Caco-2 (cell line): ENCODE measurements around the gene CAMKMT. TPM values are rescaled to one million over a fixed set of nuclear protein-coding genes. Genes with fewer than 3 reads are reported as not detected.

ENCODE experiments used
- BruUV-seq: library from RNA; stranded (reverse); fragments of 400-500 nt; replicated peaks from 2 replicates; lab custom pipeline; 2021; lab: Mats Ljungman, UMichigan
- CTCF ChIA-PET: fragments of 300-600 bp; sonication (Branson Sonifier 250); formaldehyde crosslinking; loops from one replicate; lab custom pipeline; 2022; ENCODE audit warnings: antibody characterized with exemption; lab: Charles Lee
- POLR2A ChIA-PET: fragments of 300-600 bp; sonication (Branson Sonifier 250); formaldehyde crosslinking; loops from one replicate; lab custom pipeline; 2022; ENCODE audit warnings: antibody characterized with exemption; lab: Charles Lee
- DNase-seq, 2 experiments: peaks; one replicate each; pipeline versions ENCODE4 v3.0.0 to v3.0.0-alpha.2; 2020 to 2022
- H3K27me3 ChIP-seq: replicated peaks from 2 replicates; pipeline ENCODE4 v1.6.0; 2011; ENCODE audit warnings: low read length; ENCODE audit not compliant: control insufficient read depth, insufficient read depth
- H3K36me3 ChIP-seq: 2 replicates; pipeline ENCODE4 v1.5.1; 2011; ENCODE audit warnings: low read length; ENCODE audit not compliant: control insufficient read depth, insufficient read depth
- H3K4me1 ChIP-seq: fragments of 250-450 bp; sonication (Bioruptor Pico); 2 replicates; pipeline ENCODE4 v1.5.1; 2020; ENCODE audit warnings: mild to moderate bottlenecking
- H3K4me3 ChIP-seq: 2 replicates; pipeline ENCODE4 v1.5.1; 2011; ENCODE audit warnings: low read depth, mild to moderate bottlenecking, control low read depth, low read length
- H3K9me3 ChIP-seq: fragments of 250-450 bp; sonication (Bioruptor Pico); 2 replicates; pipeline ENCODE4 v1.5.1; 2020; ENCODE audit warnings: mild to moderate bottlenecking, moderate library complexity
- H3K27ac Mint-ChIP-seq: one replicate; pipeline ENCODE4 v1.8.0; 2022; ENCODE audit warnings: mixed read lengths; ENCODE audit not compliant: unreplicated experiment
- H3K27me3 Mint-ChIP-seq: one replicate; pipeline ENCODE4 v1.8.0; 2022; ENCODE audit warnings: mixed read lengths; ENCODE audit not compliant: insufficient read depth, unreplicated experiment
- H3K36me3 Mint-ChIP-seq: one replicate; pipeline ENCODE4 v1.8.0; 2022; ENCODE audit warnings: mild to moderate bottlenecking, mixed read lengths; ENCODE audit not compliant: insufficient read depth, unreplicated experiment
- H3K4me1 Mint-ChIP-seq: one replicate; pipeline ENCODE4 v1.8.0; 2022; ENCODE audit warnings: low read depth, mixed read lengths; ENCODE audit not compliant: unreplicated experiment
- H3K4me3 Mint-ChIP-seq: one replicate; pipeline ENCODE4 v1.8.0; 2022; ENCODE audit warnings: mild to moderate bottlenecking, moderate library complexity, mixed read lengths; ENCODE audit not compliant: unreplicated experiment
- H3K9me3 Mint-ChIP-seq: one replicate; pipeline ENCODE4 v1.8.0; 2022; ENCODE audit warnings: mixed read lengths; ENCODE audit not compliant: unreplicated experiment
- intact Hi-C: fragments of 100-400 bp; cut with micrococcal nuclease; formaldehyde crosslinking; loops from one replicate; pipeline ENCODE4 v1.10.0; 2022; ENCODE audit not compliant: unreplicated experiment
- total RNA-seq: library from RNA; stranded (reverse); gene quantifications from 2 replicates; pipeline ENCODE4 v1.2.3, GENCODE V29; 2022
- TF ChIP-seq, protein P1 (sequence below), 2 experiments: fragments of 200-600 bp in 1 of 2; IDR thresholded peaks; 1 replicate in 1 of 2; 2 replicates in 1 of 2; pipeline versions ENCODE4 v1.5.1 to v1.8.0; 2011 to 2022; ENCODE audit warnings: antibody characterized with exemption in 1 of 2, control low read depth in 1 of 2, inconsistent platforms in 1 of 2, low read depth in 1 of 2, low read length in 1 of 2, mild to moderate bottlenecking in 1 of 2, moderate library complexity in 1 of 2; ENCODE audit not compliant: insufficient read depth in 1 of 2, severe bottlenecking in 1 of 2, unreplicated experiment in 1 of 2

Gene CAMKMT
- total RNA-seq, 1 experiment from 2014 or later, result 25.2 TPM

DNA sequence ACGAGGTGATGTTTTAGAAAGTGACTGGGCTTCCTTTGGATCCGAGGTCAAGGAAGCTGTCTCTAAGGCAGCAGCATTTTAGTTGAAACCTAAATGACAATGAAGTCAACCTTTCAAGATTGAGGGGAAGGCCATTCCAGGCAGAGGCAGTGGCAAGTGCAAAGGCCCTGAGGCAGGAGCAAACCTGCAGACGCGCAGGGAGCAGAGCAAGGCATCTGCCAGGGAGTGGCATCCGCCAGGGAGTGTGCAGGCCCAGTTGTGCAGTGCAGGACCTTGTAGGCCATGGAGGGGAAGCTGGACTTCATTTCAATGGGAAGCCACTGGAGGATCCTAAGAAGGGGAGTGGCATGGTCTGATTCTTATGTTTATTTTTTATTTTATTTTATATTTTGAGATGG lies 425.1 kb downstream of the CAMKMT start:
- TF ChIP-seq, protein P1, sequence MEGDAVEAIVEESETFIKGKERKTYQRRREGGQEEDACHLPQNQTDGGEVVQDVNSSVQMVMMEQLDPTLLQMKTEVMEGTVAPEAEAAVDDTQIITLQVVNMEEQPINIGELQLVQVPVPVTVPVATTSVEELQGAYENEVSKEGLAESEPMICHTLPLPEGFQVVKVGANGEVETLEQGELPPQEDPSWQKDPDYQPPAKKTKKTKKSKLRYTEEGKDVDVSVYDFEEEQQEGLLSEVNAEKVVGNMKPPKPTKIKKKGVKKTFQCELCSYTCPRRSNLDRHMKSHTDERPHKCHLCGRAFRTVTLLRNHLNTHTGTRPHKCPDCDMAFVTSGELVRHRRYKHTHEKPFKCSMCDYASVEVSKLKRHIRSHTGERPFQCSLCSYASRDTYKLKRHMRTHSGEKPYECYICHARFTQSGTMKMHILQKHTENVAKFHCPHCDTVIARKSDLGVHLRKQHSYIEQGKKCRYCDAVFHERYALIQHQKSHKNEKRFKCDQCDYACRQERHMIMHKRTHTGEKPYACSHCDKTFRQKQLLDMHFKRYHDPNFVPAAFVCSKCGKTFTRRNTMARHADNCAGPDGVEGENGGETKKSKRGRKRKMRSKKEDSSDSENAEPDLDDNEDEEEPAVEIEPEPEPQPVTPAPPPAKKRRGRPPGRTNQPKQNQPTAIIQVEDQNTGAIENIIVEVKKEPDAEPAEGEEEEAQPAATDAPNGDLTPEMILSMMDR (IDR thresholded peaks at IDR 0.05; ENCODE audit: insufficient read depth in 1 of 2, low read depth in 1 of 2, low read length in 1 of 2, severe bottlenecking in 1 of 2, unreplicated experiment in 1 of 2), result no peak
- H3K4me1 Mint-ChIP-seq, result peaks cover 18% of the 10 kb centered on the region
- peak overlapping the region; percentile 34 for H3K4me3 Mint-ChIP-seq
- Histone ChIP-seq H3K36me3 (no peaks in the 10 kb centered on the region), H3K4me1 (peaks cover 23% of the 10 kb centered on the region), H3K4me3 (no peak overlapping the region), H3K9me3 (0 out of 2 replicates have a peak, but pooled peaks cover 3% of the 10 kb centered on the region), H3K27me3 (no peaks in the 10 kb centered on the region)
- intact Hi-C loops, result no loop called here
- POLR2A ChIA-PET, result no interaction called here
- DNase-seq, result no peak
- H3K36me3 Mint-ChIP-seq, result no peaks in the 10 kb centered on the region
- peaks cover 9% of the 10 kb centered on the region for H3K9me3 Mint-ChIP-seq
- CTCF ChIA-PET, result interaction anchor here (1.2 kb wide), 1 partner anchor 307 kb away, joined by 3 read pairs; no protein-coding TSS in a partner anchor
- H3K27me3 Mint-ChIP-seq, result no peaks in the 10 kb centered on the region
- peak overlapping the region; percentile 66 for H3K27ac Mint-ChIP-seq
- no TSS peak for BruUV-seq

DNA sequence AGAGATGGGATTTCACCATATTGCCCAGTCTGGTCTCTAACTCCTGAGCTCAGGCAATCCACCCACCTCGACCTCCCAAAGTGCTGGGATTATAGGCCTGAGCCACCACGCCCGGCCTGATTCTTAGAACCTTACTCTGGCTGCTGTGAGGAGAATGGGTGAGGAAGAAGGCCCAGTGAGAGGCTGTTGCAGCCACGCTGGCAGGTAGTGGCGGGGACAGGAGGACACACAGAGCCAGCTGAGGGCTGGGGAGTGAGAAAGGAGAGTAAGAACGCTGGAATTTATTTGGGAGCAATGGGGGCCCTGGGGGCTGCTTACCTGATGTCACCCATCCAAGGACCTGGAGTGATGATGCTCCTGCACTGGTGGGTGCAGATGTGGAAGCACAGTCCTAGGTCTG lies 425.9 kb downstream of the CAMKMT start:
- POLR2A ChIA-PET, result no interaction called here

DNA sequence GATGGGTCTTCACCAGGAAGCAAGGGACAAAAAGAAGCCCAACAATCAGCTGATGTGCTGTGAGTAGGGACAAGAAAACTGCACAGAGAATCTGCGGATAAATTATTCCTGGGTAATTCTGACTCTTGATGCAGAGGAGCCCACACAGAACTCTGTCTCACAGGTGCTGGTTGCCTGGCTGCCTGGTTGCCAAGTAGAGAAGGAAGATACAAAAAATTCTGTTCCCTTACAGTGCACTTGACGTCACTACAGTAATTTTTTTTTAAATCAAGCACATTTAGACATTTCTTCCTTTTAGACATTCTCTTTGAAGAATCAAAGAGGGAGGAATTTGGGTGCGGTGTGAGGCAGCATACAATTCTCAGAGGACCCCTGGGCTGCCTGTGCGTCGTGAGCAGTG lies 427.7 kb downstream of the CAMKMT start:
- TF ChIP-seq, protein P1 (IDR thresholded peaks at IDR 0.05; ENCODE audit: insufficient read depth in 1 of 2, low read depth in 1 of 2, low read length in 1 of 2, severe bottlenecking in 1 of 2, unreplicated experiment in 1 of 2), result no peak
- Histone ChIP-seq H3K4me3 (no peak overlapping the region), H3K36me3 (no peaks in the 10 kb centered on the region), H3K27me3 (no peaks in the 10 kb centered on the region), H3K9me3 (0 out of 2 replicates have a peak, but pooled peaks cover 3% of the 10 kb centered on the region), H3K4me1 (peaks cover 23% of the 10 kb centered on the region)
- Mint-ChIP-seq H3K4me3 (no peak overlapping the region), H3K36me3 (no peaks in the 10 kb centered on the region), H3K9me3 (no peaks in the 10 kb centered on the region), H3K27me3 (no peaks in the 10 kb centered on the region), H3K4me1 (peaks cover 17% of the 10 kb centered on the region), H3K27ac (no peak overlapping the region)
- intact Hi-C loops, result no loop called here
- ChIA-PET POLR2A (no interaction called here), CTCF (no interaction called here)
- no TSS peak for BruUV-seq
- DNase-seq, result no peak

More for the DNA sequence above, 425.9 kb downstream of the CAMKMT start:
- Histone ChIP-seq H3K27me3 (no peaks in the 10 kb centered on the region), H3K36me3 (no peaks in the 10 kb centered on the region), H3K9me3 (0 out of 2 replicates have a peak, but pooled peaks cover 3% of the 10 kb centered on the region), H3K4me3 (no peak overlapping the region), H3K4me1 (peaks cover 23% of the 10 kb centered on the region)
- no peak for DNase-seq
- no TSS peak for BruUV-seq
- peaks cover 18% of the 10 kb centered on the region for H3K4me1 Mint-ChIP-seq
- TF ChIP-seq, protein P1 (IDR thresholded peaks at IDR 0.05; ENCODE audit: insufficient read depth in 1 of 2, low read depth in 1 of 2, low read length in 1 of 2, severe bottlenecking in 1 of 2, unreplicated experiment in 1 of 2), result no peak
- peaks cover 5% of the 10 kb centered on the region for H3K9me3 Mint-ChIP-seq
- H3K36me3 Mint-ChIP-seq, result no peaks in the 10 kb centered on the region
- H3K27ac Mint-ChIP-seq, result no peak overlapping the region
- intact Hi-C loops, result no loop called here
- CTCF ChIA-PET, result no interaction called here
- no peaks in the 10 kb centered on the region for H3K27me3 Mint-ChIP-seq
- no peak overlapping the region for H3K4me3 Mint-ChIP-seq
